Measurements from ENCODE around the gene ANKRD40CL. TPM values are rescaled to one million over a fixed set of nuclear protein-coding genes. Genes with fewer than 3 reads are reported as not detected.
A peak's percentile ranks its signal among the peaks of the same experiment; 100 is the strongest.

ANKRD40CL gene
- total RNA-seq, 3 donors from 2014 or later, result 32.2 to 96.7 (median 57.6) TPM

- no peak for TF ChIP-seq CTCF (IDR thresholded peaks at IDR 0.05)
- ATAC-seq, result no peak
- no peak for DNase-seq
- intact Hi-C loops (cut with DNase I, micrococcal nuclease), result no loop called here
- Histone ChIP-seq H3K4me3 (no peak overlapping the region), H3K9me3 (no peaks in the 10 kb centered on the region), H3K4me1 (ENCODE audit: low read depth) (no peaks in the 10 kb centered on the region), H3K36me3 (ENCODE audit: low read depth) (no peaks in the 10 kb centered on the region)
Observed at GRCh38 chr17:50774225-50774803, 7.0 kb upstream of the ANKRD40CL start.

GRCh38 chr17:50771991-50772785 is 4.9 kb upstream of the ANKRD40CL start:
- Histone ChIP-seq H3K9me3 (no peaks in the 10 kb centered on the region), H3K4me1 (ENCODE audit: low read depth) (peaks cover 2% of the 10 kb centered on the region), H3K36me3 (ENCODE audit: low read depth) (no peaks in the 10 kb centered on the region), H3K4me3 (no peak overlapping the region)
- no peak for ATAC-seq
- no peak for TF ChIP-seq CTCF (IDR thresholded peaks at IDR 0.05)
- intact Hi-C loops (cut with DNase I, micrococcal nuclease), result no loop called here
- no peak for DNase-seq

GRCh38 chr17:50770346-50770745 is 3.0 kb upstream of the ANKRD40CL start:
- TF ChIP-seq CTCF (IDR thresholded peaks at IDR 0.05), result no peak
- ATAC-seq (no peak), DNase-seq (no peak)
- H3K9me3 ChIP-seq, result no peaks in the 10 kb centered on the region
- H3K36me3 ChIP-seq (ENCODE audit: low read depth), result no peaks in the 10 kb centered on the region
- peaks cover 12% of the 10 kb centered on the region for H3K4me1 ChIP-seq (ENCODE audit: low read depth)
- intact Hi-C loops (cut with DNase I, micrococcal nuclease), result no loop called here
- H3K4me3 ChIP-seq, result no peak overlapping the region

- Histone ChIP-seq H3K4me1 (ENCODE audit: low read depth) (peaks cover 16% of the 10 kb centered on the region), H3K9me3 (no peaks in the 10 kb centered on the region), H3K36me3 (ENCODE audit: low read depth) (no peaks in the 10 kb centered on the region), H3K4me3 (no peak overlapping the region)
- intact Hi-C loops (cut with DNase I, micrococcal nuclease), result no loop called here
- DNase-seq (no peak), ATAC-seq (no peak)
- TF ChIP-seq CTCF (IDR thresholded peaks at IDR 0.05), result no peak
Observed at GRCh38 chr17:50769884-50770283, 2.6 kb upstream of the ANKRD40CL start.

GRCh38 chr17:50768346-50768761 is 1.0 kb upstream of the ANKRD40CL start:
- ATAC-seq, result peak; percentile 89
- Histone ChIP-seq H3K4me3 (no peak overlapping the region), H3K9me3 (no peaks in the 10 kb centered on the region), H3K36me3 (ENCODE audit: low read depth) (no peaks in the 10 kb centered on the region), H3K4me1 (ENCODE audit: low read depth) (peaks cover 30% of the 10 kb centered on the region)
- no peak for TF ChIP-seq CTCF (IDR thresholded peaks at IDR 0.05)
- DNase-seq, result peak; percentile 95 to 98 (median 95)
- intact Hi-C loops (cut with DNase I, micrococcal nuclease), result no loop called here
